Activated B cell treated with CpG ODN at 0.5 μM for 24 hours (primary cell): ENCODE data around the gene SLITRK1. TPM values are rescaled to one million over a fixed set of nuclear protein-coding genes. Genes with fewer than 3 reads are reported as not detected.

Source experiments
- ATAC-seq: fragments of 200-7000 bp; cut with Tn5 transposase; one replicate; pipeline ENCODE4 v1.10.0; 2021; ENCODE audit warnings: low read depth, mild to moderate bottlenecking, moderate library complexity
- CTCF ChIA-PET: fragments of 350-600 bp; sonication (Branson Sonifier 250); formaldehyde crosslinking; loops from one replicate; lab custom pipeline; 2021; ENCODE audit warnings: antibody characterized with exemption; lab: Charles Lee
- POLR2A ChIA-PET: fragments of 350-600 bp; sonication (Branson Sonifier 250); formaldehyde crosslinking; loops from one replicate; lab custom pipeline; 2021; ENCODE audit warnings: antibody characterized with exemption; lab: Charles Lee
- DNase-seq: peaks from one replicate; pipeline ENCODE4 v3.0.0; 2022
- H3K27ac Mint-ChIP-seq: one replicate; pipeline ENCODE4 v1.8.0; 2020; ENCODE audit warnings: mixed read lengths
- H3K27me3 Mint-ChIP-seq: one replicate; pipeline ENCODE4 v1.8.0; 2021; ENCODE audit warnings: mixed read lengths
- H3K36me3 Mint-ChIP-seq: one replicate; pipeline ENCODE4 v1.8.0; 2021; ENCODE audit warnings: low read depth, mixed read lengths
- H3K4me1 Mint-ChIP-seq: one replicate; pipeline ENCODE4 v1.8.0; 2021; ENCODE audit warnings: mixed read lengths
- H3K4me3 Mint-ChIP-seq: one replicate; pipeline ENCODE4 v1.8.0; 2020; ENCODE audit warnings: mild to moderate bottlenecking, mixed read lengths
- H3K9me3 Mint-ChIP-seq: one replicate; pipeline ENCODE4 v1.8.0; 2020; ENCODE audit warnings: mixed read lengths
- CTCF ChIP-seq: fragments of 200-600 bp; IDR thresholded peaks from one replicate; pipeline ENCODE4 v1.8.0; 2022; ENCODE audit warnings: antibody characterized with exemption, mild to moderate bottlenecking
- intact Hi-C: fragments of 100-400 bp; cut with micrococcal nuclease; formaldehyde crosslinking; loops from one replicate; pipeline ENCODE4 v1.15.1; 2024
- total RNA-seq: library from RNA; stranded (reverse); gene quantifications from 2 replicates; pipeline ENCODE4 v1.2.3, GENCODE V29; 2022

Gene SLITRK1
- total RNA-seq, 1 donor from 2014 or later: not detected

- POLR2A ChIA-PET: no interaction called here
- no peak for DNase-seq
- no peak for TF ChIP-seq CTCF
- Mint-ChIP-seq H3K27me3 (peaks cover 15% of the 10 kb centered on the region), H3K4me1 (no peaks in the 10 kb centered on the region), H3K4me3 (no peak overlapping the region), H3K27ac (no peak overlapping the region), H3K36me3 (no peaks in the 10 kb centered on the region), H3K9me3 (peaks cover 4% of the 10 kb centered on the region)
- CTCF ChIA-PET: no interaction called here
- intact Hi-C loops: no loop called here
- no peak for ATAC-seq
These were observed 1.9 kb upstream of the SLITRK1 start for GRCh38 chr13:83884141-83884540.

DNA sequence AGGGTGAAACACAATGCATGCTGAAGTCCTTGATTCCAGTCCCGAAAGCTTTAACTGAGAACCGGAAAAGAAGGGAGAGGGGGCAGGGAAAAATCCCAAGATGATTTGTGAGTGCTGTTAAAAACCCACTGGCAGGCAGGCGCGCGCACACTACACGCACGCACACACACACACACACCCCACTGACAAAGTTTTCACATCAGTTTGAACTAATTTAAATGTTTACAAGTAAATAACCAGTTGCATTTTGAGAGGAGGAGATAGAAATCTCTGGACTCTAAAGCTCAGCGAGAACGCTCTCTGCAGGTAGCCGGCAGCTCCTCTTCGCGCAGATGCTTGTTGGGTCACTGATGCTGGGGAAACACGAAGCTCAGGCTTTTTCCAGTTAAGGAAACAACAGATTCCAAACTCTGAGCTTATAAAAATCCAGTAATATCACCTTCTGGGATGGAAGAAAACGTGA lies 818 bp upstream of the SLITRK1 start:
- no peak overlapping the region for H3K27ac Mint-ChIP-seq
- H3K4me1 Mint-ChIP-seq: no peaks in the 10 kb centered on the region
- no peak overlapping the region for H3K4me3 Mint-ChIP-seq
- CTCF ChIA-PET: no interaction called here
- H3K27me3 Mint-ChIP-seq: peaks cover 19% of the 10 kb centered on the region
- TF ChIP-seq CTCF: no peak
- peaks cover 4% of the 10 kb centered on the region for H3K9me3 Mint-ChIP-seq
- DNase-seq: no peak
- intact Hi-C loops: no loop called here
- ATAC-seq: no peak
- POLR2A ChIA-PET: no interaction called here
- H3K36me3 Mint-ChIP-seq: no peaks in the 10 kb centered on the region

- Mint-ChIP-seq H3K27ac (no peak overlapping the region), H3K27me3 (peaks cover 19% of the 10 kb centered on the region), H3K9me3 (peaks cover 4% of the 10 kb centered on the region), H3K4me3 (no peak overlapping the region), H3K4me1 (no peaks in the 10 kb centered on the region), H3K36me3 (no peaks in the 10 kb centered on the region)
- intact Hi-C loops: no loop called here
- DNase-seq (no peak), ATAC-seq (no peak)
- no peak for TF ChIP-seq CTCF
- POLR2A ChIA-PET: no interaction called here
- CTCF ChIA-PET: no interaction called here
These were observed 309 bp upstream of the SLITRK1 start for GRCh38 chr13:83882606-83882959.

GRCh38 chr13:83881140-83881684 lies 1.1 kb downstream of the SLITRK1 start:
- H3K27ac Mint-ChIP-seq: no peak overlapping the region
- DNase-seq: no peak
- TF ChIP-seq CTCF: no peak
- H3K27me3 Mint-ChIP-seq: peaks cover 19% of the 10 kb centered on the region
- POLR2A ChIA-PET: no interaction called here
- no peaks in the 10 kb centered on the region for H3K4me1 Mint-ChIP-seq
- ATAC-seq: no peak
- intact Hi-C loops: no loop called here
- CTCF ChIA-PET: no interaction called here
- no peak overlapping the region for H3K4me3 Mint-ChIP-seq
- H3K9me3 Mint-ChIP-seq: peaks cover 4% of the 10 kb centered on the region
- no peaks in the 10 kb centered on the region for H3K36me3 Mint-ChIP-seq

GRCh38 chr13:83880275-83881139 lies 1.8 kb downstream of the SLITRK1 start:
- no peaks in the 10 kb centered on the region for H3K4me1 Mint-ChIP-seq
- H3K9me3 Mint-ChIP-seq: peaks cover 4% of the 10 kb centered on the region
- DNase-seq: no peak
- CTCF ChIA-PET: no interaction called here
- H3K36me3 Mint-ChIP-seq: no peaks in the 10 kb centered on the region
- TF ChIP-seq CTCF: no peak
- H3K27ac Mint-ChIP-seq: no peak overlapping the region
- POLR2A ChIA-PET: no interaction called here
- intact Hi-C loops: no loop called here
- no peak overlapping the region for H3K4me3 Mint-ChIP-seq
- H3K27me3 Mint-ChIP-seq: peaks cover 19% of the 10 kb centered on the region
- ATAC-seq: no peak
